Keratinocyte (primary cell): ENCODE data around the gene RBM19. TPM values are rescaled to one million over a fixed set of nuclear protein-coding genes. Genes with fewer than 3 reads are reported as not detected.

Experiments used
- DNase-seq: peaks from one replicate; pipeline ENCODE4 v3.0.0-alpha.2; 2011; ENCODE audit warnings: low read depth, missing footprints, low spot score
- FAIRE-seq: peaks from 2 replicates; lab custom pipeline; 2011; peaks lifted over from hg19 to GRCh38; lab: Jason Lieb, UNC
- H2AFZ ChIP-seq: 2 replicates; pipeline ENCODE4 v1.6.0; 2012; ENCODE audit warnings: low read length, control low read depth, inconsistent platforms; ENCODE audit not compliant: control insufficient read depth
- H3K27ac ChIP-seq: 2 replicates; pipeline ENCODE4 v1.5.1; 2011; ENCODE audit warnings: low read length; ENCODE audit not compliant: control insufficient read depth, insufficient read depth
- H3K27me3 ChIP-seq: 3 replicates; pipeline ENCODE4 v1.6.0; 2011; ENCODE audit warnings: low read length; ENCODE audit not compliant: control insufficient read depth, insufficient read depth; ENCODE audit errors: extremely low read depth
- H3K36me3 ChIP-seq, 2 experiments: 2 replicates in 1 of 2; 3 replicates in 1 of 2; pipeline ENCODE4 v1.5.1; 2011; ENCODE audit warnings: low read length in 2 of 2, mild to moderate bottlenecking in 1 of 2; ENCODE audit not compliant: control insufficient read depth in 2 of 2, insufficient read depth in 2 of 2; ENCODE audit errors: extremely low read depth in 1 of 2
- H3K4me1 ChIP-seq: 3 replicates; pipeline ENCODE4 v1.5.1; 2011; ENCODE audit warnings: low read length; ENCODE audit not compliant: control insufficient read depth, insufficient read depth; ENCODE audit errors: extremely low read depth
- H3K4me2 ChIP-seq: 3 replicates; pipeline ENCODE4 v1.6.0; 2011; ENCODE audit warnings: low read depth, low read length; ENCODE audit not compliant: control insufficient read depth, insufficient read depth; ENCODE audit errors: extremely low read depth
- H3K4me3 ChIP-seq, 3 experiments: fragments of 200-600 bp in 1 of 3; sonication (generic) in 1 of 3; 2 replicates in 2 of 3; 3 replicates in 1 of 3; pipeline ENCODE4 v1.5.1; 2011 to 2016; ENCODE audit warnings: low read length in 3 of 3, mild to moderate bottlenecking in 3 of 3, control low read depth in 2 of 3, inconsistent platforms in 1 of 3, low read depth in 1 of 3, mixed read lengths in 1 of 3, mixed run types in 1 of 3, moderate library complexity in 1 of 3; ENCODE audit not compliant: control insufficient read depth in 2 of 3, insufficient read depth in 2 of 3; ENCODE audit errors: extremely low read depth in 1 of 3
- H3K79me2 ChIP-seq: 2 replicates; pipeline ENCODE4 v1.6.0; 2012; ENCODE audit warnings: low read length; ENCODE audit not compliant: control insufficient read depth, insufficient read depth
- H3K9ac ChIP-seq: 3 replicates; pipeline ENCODE4 v1.6.0; 2011; ENCODE audit warnings: low read length; ENCODE audit not compliant: control insufficient read depth, insufficient read depth; ENCODE audit errors: extremely low read depth
- H3K9me1 ChIP-seq: 3 replicates; pipeline ENCODE4 v1.6.0; 2011; ENCODE audit warnings: low read length; ENCODE audit not compliant: control insufficient read depth, insufficient read depth; ENCODE audit errors: extremely low read depth
- H3K9me3 ChIP-seq: 2 replicates; pipeline ENCODE4 v1.5.1; 2012; ENCODE audit warnings: low read depth, low read length; ENCODE audit not compliant: control insufficient read depth
- H4K20me1 ChIP-seq: 3 replicates; pipeline ENCODE4 v1.6.0; 2011; ENCODE audit warnings: low read length; ENCODE audit not compliant: control insufficient read depth, insufficient read depth; ENCODE audit errors: extremely low read depth
- CTCF ChIP-seq, 3 experiments: IDR thresholded peaks in 1 of 3; conservative IDR thresholded peaks in 1 of 3; optimal IDR thresholded peaks in 1 of 3; 2 replicates in 2 of 3; 3 replicates in 1 of 3; pipeline versions ENCODE3 to v1.5.1; 2011; ENCODE audit warnings: low read length in 3 of 3, mild to moderate bottlenecking in 3 of 3, moderate library complexity in 2 of 3, control low read depth in 1 of 3, inconsistent platforms in 1 of 3; ENCODE audit not compliant: insufficient read depth in 2 of 3; ENCODE audit errors: extremely low read depth in 1 of 3
- EZH2 ChIP-seq: IDR thresholded peaks from one replicate; pipeline ENCODE4 v1.6.1; 2012; ENCODE audit warnings: inconsistent platforms, mild to moderate bottlenecking, low read length, moderate library complexity
- dilution Hi-C: fragments of 300-500 bp; cut with MboI; formaldehyde crosslinking; loops from one replicate; pipeline ENCODE4 v1.7.0; 2020; ENCODE audit warnings: low sequenced_read_pairs; ENCODE audit not compliant: extremely low pct_ligation_motif_present
- polyA plus RNA-seq, 5 experiments: library from polyadenylated mRNA; depleted of rRNA in 3 of 5; stranded (reverse) in 3 of 5; stranded (forward) in 1 of 5; unstranded in 1 of 5; fragments of >200 nt; gene quantifications; 1 replicate in 1 of 5; 2 replicates in 3 of 5; 3 replicates in 1 of 5; pipeline versions ENCODE4 v1.2.1 to v1.2.3, GENCODE V29; 2011 to 2012; ENCODE audit warnings: missing spikeins in 2 of 5, low read depth in 1 of 5, low replicate concordance in 1 of 5

RBM19 gene
- polyA plus RNA-seq, 1 donor (not counting 4 experiments of a cell fraction or from before 2014, with no cell fraction given) = 14.6 TPM

- Histone ChIP-seq H3K4me1 (no peaks in the 10 kb centered on the region), H3K27ac (no peak overlapping the region), H3K27me3 (no peaks in the 10 kb centered on the region), H3K36me3 (peaks cover 27 to 40% of the 10 kb centered on the region in 2 experiments), H3K4me2 (no peak overlapping the region), H3K9me1 (no peaks in the 10 kb centered on the region), H4K20me1 (no peaks in the 10 kb centered on the region), H3K9ac (no peak overlapping the region), H3K79me2 (no peaks in the 10 kb centered on the region), H3K9me3 (no peaks in the 10 kb centered on the region), H3K4me3 (no peak overlapping the region), H2AFZ (no peak overlapping the region)
- no peak for FAIRE-seq
- no peak for DNase-seq
- dilution Hi-C loops = no loop called here
- no peak for TF ChIP-seq CTCF (optimal IDR thresholded peaks at IDR 0.05 in 1 of 3, IDR thresholded peaks at IDR 0.05 in 1 of 3, conservative IDR thresholded peaks at IDR 0.05 in 1 of 3; ENCODE audit: extremely low read depth in 1 of 3, insufficient read depth in 2 of 3, low read length in 3 of 3)
- TF ChIP-seq EZH2 = no peak
Observed at GRCh38 chr12:113946175-113946574, 19.9 kb downstream of the RBM19 start.

GRCh38 chr12:113945174-113946173 lies 20.7 kb downstream of the RBM19 start:
- Histone ChIP-seq H4K20me1 (no peaks in the 10 kb centered on the region), H3K9me3 (no peaks in the 10 kb centered on the region), H3K4me1 (no peaks in the 10 kb centered on the region), H3K36me3 (peaks cover 27 to 42% of the 10 kb centered on the region in 2 experiments), H3K79me2 (no peaks in the 10 kb centered on the region), H3K9ac (no peak overlapping the region), H3K4me3 (no peak overlapping the region), H3K27ac (no peak overlapping the region), H3K27me3 (no peaks in the 10 kb centered on the region), H3K9me1 (no peaks in the 10 kb centered on the region), H3K4me2 (no peak overlapping the region), H2AFZ (no peak overlapping the region)
- dilution Hi-C loops = no loop called here
- TF ChIP-seq EZH2 (no peak), CTCF (optimal IDR thresholded peaks at IDR 0.05 in 1 of 3, IDR thresholded peaks at IDR 0.05 in 1 of 3, conservative IDR thresholded peaks at IDR 0.05 in 1 of 3; ENCODE audit: extremely low read depth in 1 of 3, insufficient read depth in 2 of 3, low read length in 3 of 3) (no peak)
- FAIRE-seq = no peak
- DNase-seq = no peak
